ENCODE measurements around the gene AATF. TPM values are rescaled to one million over a fixed set of nuclear protein-coding genes. Genes with fewer than 3 reads are reported as not detected.

Gene AATF
- total RNA-seq, 1 donor from 2014 or later = 53.5 TPM

DNA sequence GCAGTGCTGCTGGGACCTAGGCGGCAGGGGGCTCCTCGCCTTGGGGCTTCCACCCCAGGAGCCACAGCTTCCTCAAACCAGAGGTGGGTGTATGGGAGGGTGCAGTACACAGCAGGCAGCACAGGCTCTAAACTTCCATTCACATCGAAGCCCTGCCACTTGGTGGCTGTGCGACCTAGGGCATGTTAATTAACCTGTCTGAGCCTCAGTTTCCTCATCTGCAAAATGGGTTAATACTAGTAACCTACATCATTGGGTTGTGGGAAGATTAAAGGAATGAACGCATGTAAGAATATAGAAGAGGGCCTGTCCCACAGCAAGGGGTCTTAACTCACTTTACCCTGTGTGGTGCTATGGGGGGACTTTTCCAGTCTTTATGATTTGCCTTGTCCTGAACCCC lies 38.2 kb upstream of the AATF start:
- DNase-seq (ENCODE audit: low spot score, unreplicated experiment) = no peak
- Mint-ChIP-seq H3K27me3 (peaks cover 23% of the 10 kb centered on the region), H3K27ac (no peak overlapping the region), H3K9me3 (ENCODE audit: low read depth) (no peaks in the 10 kb centered on the region), H3K4me1 (ENCODE audit: low read depth) (no peaks in the 10 kb centered on the region), H3K4me3 (ENCODE audit: low read depth) (no peak overlapping the region), H3K36me3 (ENCODE audit: insufficient read depth) (no peaks in the 10 kb centered on the region)
- no peak for TF ChIP-seq CTCF (IDR thresholded peaks at IDR 0.05; ENCODE audit: unreplicated experiment)

GRCh38 chr17:36911001-36911400 lies 37.8 kb upstream of the AATF start:
- H3K4me1 Mint-ChIP-seq (ENCODE audit: low read depth) = no peaks in the 10 kb centered on the region
- no peak for TF ChIP-seq CTCF (IDR thresholded peaks at IDR 0.05; ENCODE audit: unreplicated experiment)
- H3K9me3 Mint-ChIP-seq (ENCODE audit: low read depth) = no peaks in the 10 kb centered on the region
- no peak overlapping the region for H3K4me3 Mint-ChIP-seq (ENCODE audit: low read depth)
- DNase-seq (ENCODE audit: low spot score, unreplicated experiment) = no peak
- no peaks in the 10 kb centered on the region for H3K36me3 Mint-ChIP-seq (ENCODE audit: insufficient read depth)
- H3K27me3 Mint-ChIP-seq = peaks cover 23% of the 10 kb centered on the region
- no peak overlapping the region for H3K27ac Mint-ChIP-seq

DNA sequence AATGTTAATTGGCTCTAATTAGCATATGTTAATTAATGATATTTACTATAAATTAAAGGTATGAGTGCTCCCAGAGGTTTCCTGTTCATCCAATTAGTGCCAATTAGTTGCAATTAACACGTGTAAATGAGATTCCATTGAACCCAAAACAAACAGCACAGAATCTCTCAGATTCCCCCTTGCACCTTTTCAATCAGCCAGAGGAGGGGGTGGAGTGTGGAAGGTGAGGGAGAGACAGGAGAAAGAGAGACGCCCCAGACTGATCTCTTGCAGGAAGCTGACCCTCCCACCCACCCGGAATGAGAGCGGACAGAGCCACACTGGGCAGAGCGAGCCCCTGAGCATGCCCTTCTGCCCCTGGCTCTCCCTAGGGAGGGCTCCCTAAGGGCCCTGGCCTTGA lies 35.6 kb upstream of the AATF start:
- Mint-ChIP-seq H3K4me1 (ENCODE audit: low read depth) (no peaks in the 10 kb centered on the region), H3K27me3 (peaks cover 13% of the 10 kb centered on the region), H3K36me3 (ENCODE audit: insufficient read depth) (no peaks in the 10 kb centered on the region), H3K9me3 (ENCODE audit: low read depth) (no peaks in the 10 kb centered on the region), H3K4me3 (ENCODE audit: low read depth) (no peak overlapping the region), H3K27ac (no peak overlapping the region)
- TF ChIP-seq CTCF (IDR thresholded peaks at IDR 0.05; ENCODE audit: unreplicated experiment) = no peak
- DNase-seq (ENCODE audit: low spot score, unreplicated experiment) = no peak

DNA sequence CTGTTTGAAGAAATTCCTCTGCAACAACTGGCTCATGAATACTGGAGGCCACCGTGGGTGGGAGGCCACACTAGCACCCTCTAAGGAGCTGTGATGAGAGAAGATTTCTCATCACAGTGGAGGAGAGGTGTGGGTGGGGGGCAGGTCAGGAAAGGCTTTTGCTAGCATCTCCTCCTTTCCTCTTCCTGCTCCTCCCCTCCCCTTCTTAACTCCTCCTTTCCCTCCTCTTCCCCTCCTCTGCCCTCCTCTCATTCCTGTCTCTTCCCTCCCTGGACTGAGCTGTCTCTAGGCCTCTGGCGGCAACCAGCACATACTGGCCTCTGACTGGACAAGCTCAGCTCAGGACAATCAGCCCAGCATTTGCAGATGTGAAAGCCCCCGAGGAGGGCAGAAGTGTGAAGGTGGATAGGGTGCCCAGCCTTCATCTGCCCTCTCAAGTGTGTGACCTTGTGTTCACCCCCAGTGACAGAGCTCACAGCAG lies 30.5 kb upstream of the AATF start:
- H3K27me3 Mint-ChIP-seq = no peaks in the 10 kb centered on the region
- peaks cover 37% of the 10 kb centered on the region for H3K4me1 Mint-ChIP-seq (ENCODE audit: low read depth)
- TF ChIP-seq CTCF (IDR thresholded peaks at IDR 0.05; ENCODE audit: unreplicated experiment) = no peak
- no peak for DNase-seq (ENCODE audit: low spot score, unreplicated experiment)
- no peaks in the 10 kb centered on the region for H3K36me3 Mint-ChIP-seq (ENCODE audit: insufficient read depth)
- no peak overlapping the region for H3K4me3 Mint-ChIP-seq (ENCODE audit: low read depth)
- no peak overlapping the region for H3K27ac Mint-ChIP-seq
- no peaks in the 10 kb centered on the region for H3K9me3 Mint-ChIP-seq (ENCODE audit: low read depth)

- Mint-ChIP-seq H3K27ac (no peak overlapping the region), H3K4me1 (ENCODE audit: low read depth) (peaks cover 45% of the 10 kb centered on the region), H3K4me3 (ENCODE audit: low read depth) (no peak overlapping the region), H3K36me3 (ENCODE audit: insufficient read depth) (no peaks in the 10 kb centered on the region), H3K27me3 (no peaks in the 10 kb centered on the region), H3K9me3 (ENCODE audit: low read depth) (no peaks in the 10 kb centered on the region)
- DNase-seq (ENCODE audit: low spot score, unreplicated experiment) = no peak
- TF ChIP-seq CTCF (IDR thresholded peaks at IDR 0.05; ENCODE audit: unreplicated experiment) = no peak
These were observed 29.3 kb upstream of the AATF start for GRCh38 chr17:36919407-36919968.
